PC-9 (cell line): Measurements from ENCODE around the gene CAMTA1. TPM values are rescaled to one million over a fixed set of nuclear protein-coding genes. Genes with fewer than 3 reads are reported as not detected.

ENCODE experiments used
- BruUV-seq: library from RNA; stranded (reverse); fragments of 400-500 nt; replicated peaks from 2 replicates; lab custom pipeline; 2021; lab: Mats Ljungman, UMichigan
- CTCF ChIA-PET: fragments of 300-600 bp; sonication (Branson Sonifier 250); formaldehyde crosslinking; loops from one replicate; lab custom pipeline; 2022; ENCODE audit warnings: antibody characterized with exemption; lab: Charles Lee
- POLR2A ChIA-PET: fragments of 300-600 bp; sonication (Branson Sonifier 250); formaldehyde crosslinking; loops from one replicate; lab custom pipeline; 2022; ENCODE audit warnings: antibody characterized with exemption; ENCODE audit not compliant: unreplicated experiment; lab: Charles Lee
- DNase-seq, 2 experiments: peaks; one replicate each; pipeline versions ENCODE4 v3.0.0 to v3.0.0-alpha.2; 2015 to 2022; ENCODE audit warnings: mixed read lengths in 1 of 2
- H2AFZ ChIP-seq: fragments of 200-600 bp; sonication (generic); 2 replicates; pipeline ENCODE4 v1.8.1; 2017; ENCODE audit warnings: antibody characterized with exemption
- H3F3A ChIP-seq: fragments of 200-600 bp; sonication (generic); 2 replicates; pipeline ENCODE4 v1.8.1; 2017; ENCODE audit warnings: antibody characterized with exemption, mild to moderate bottlenecking, low read depth; ENCODE audit not compliant: insufficient read depth
- H3K27ac ChIP-seq: fragments of 200-600 bp; sonication (generic); 2 replicates; pipeline ENCODE4 v1.6.1; 2016; ENCODE audit warnings: mixed run types
- H3K27me3 ChIP-seq: fragments of 200-600 bp; sonication (generic); 2 replicates; pipeline ENCODE4 v1.6.1; 2016; ENCODE audit warnings: low read depth, mixed run types; ENCODE audit not compliant: insufficient read depth
- H3K36me3 ChIP-seq: fragments of 200-600 bp; sonication (generic); 2 replicates; pipeline ENCODE4 v1.6.1; 2016; ENCODE audit warnings: low read depth, mixed run types
- H3K4me1 ChIP-seq: fragments of 200-600 bp; sonication (generic); replicated peaks from 2 replicates; pipeline ENCODE4 v1.6.1; 2016; ENCODE audit warnings: mixed run types; ENCODE audit not compliant: insufficient read depth
- H3K4me2 ChIP-seq: fragments of 200-600 bp; sonication (generic); 2 replicates; pipeline ENCODE4 v1.6.1; 2017; ENCODE audit warnings: mixed run types
- H3K4me3 ChIP-seq: fragments of 200-600 bp; sonication (generic); 2 replicates; pipeline ENCODE4 v1.6.1; 2016; ENCODE audit warnings: mixed run types
- H3K79me2 ChIP-seq: fragments of 200-600 bp; sonication (generic); 2 replicates; pipeline ENCODE4 v1.6.1; 2017; ENCODE audit warnings: low read depth, mixed run types
- H3K9me2 ChIP-seq: fragments of 200-600 bp; sonication (generic); 2 replicates; pipeline ENCODE4 v1.8.1; 2017; ENCODE audit warnings: mild to moderate bottlenecking; ENCODE audit not compliant: insufficient read depth
- H3K9me3 ChIP-seq: fragments of 200-600 bp; sonication (generic); 2 replicates; pipeline ENCODE4 v1.8.1; 2016; ENCODE audit warnings: low read depth; ENCODE audit not compliant: insufficient read depth
- H4K20me1 ChIP-seq: fragments of 200-600 bp; sonication (generic); 2 replicates; pipeline ENCODE4 v1.8.1; 2017; ENCODE audit not compliant: insufficient read depth
- EZH2 ChIP-seq: fragments of 200-600 bp; sonication (generic); IDR thresholded peaks from 2 replicates; pipeline ENCODE4 v1.8.0; 2017; ENCODE audit warnings: antibody characterized with exemption, low read depth
- intact Hi-C: fragments of 100-400 bp; cut with micrococcal nuclease; formaldehyde crosslinking; loops from one replicate; pipeline ENCODE4 v1.10.0; 2022; ENCODE audit not compliant: unreplicated experiment
- total RNA-seq: library from RNA; stranded (reverse); gene quantifications from 2 replicates; pipeline ENCODE4 v1.2.3, GENCODE V29; 2021
- TF ChIP-seq, protein P1 (sequence below): fragments of 200-600 bp; sonication (generic); conservative IDR thresholded peaks from 2 replicates; pipeline ENCODE4 v1.6.1; 2017; ENCODE audit warnings: mixed run types, antibody characterized with exemption, mild to moderate bottlenecking, moderate library complexity

CAMTA1 gene
- total RNA-seq, 1 experiment from 2014 or later, result 72.3 TPM

GRCh38 chr1:7045897-7046296, 260.6 kb downstream of the CAMTA1 start:
- Histone ChIP-seq H3F3A (no peaks in the 10 kb centered on the region), H3K4me2 (no peak overlapping the region), H3K9me3 (no peaks in the 10 kb centered on the region), H3K4me1 (no peaks in the 10 kb centered on the region), H3K27ac (no peak overlapping the region), H3K27me3 (peaks cover 47% of the 10 kb centered on the region), H3K36me3 (no peaks in the 10 kb centered on the region), H3K9me2 (no peaks in the 10 kb centered on the region), H2AFZ (no peak overlapping the region), H4K20me1 (no peaks in the 10 kb centered on the region; the same call in 1 of the 2 replicates), H3K79me2 (no peaks in the 10 kb centered on the region), H3K4me3 (no peak overlapping the region)
- no peak for DNase-seq
- ChIA-PET POLR2A (no interaction called here), CTCF (no interaction called here)
- TF ChIP-seq EZH2, result no peak
- TF ChIP-seq, protein P1, sequence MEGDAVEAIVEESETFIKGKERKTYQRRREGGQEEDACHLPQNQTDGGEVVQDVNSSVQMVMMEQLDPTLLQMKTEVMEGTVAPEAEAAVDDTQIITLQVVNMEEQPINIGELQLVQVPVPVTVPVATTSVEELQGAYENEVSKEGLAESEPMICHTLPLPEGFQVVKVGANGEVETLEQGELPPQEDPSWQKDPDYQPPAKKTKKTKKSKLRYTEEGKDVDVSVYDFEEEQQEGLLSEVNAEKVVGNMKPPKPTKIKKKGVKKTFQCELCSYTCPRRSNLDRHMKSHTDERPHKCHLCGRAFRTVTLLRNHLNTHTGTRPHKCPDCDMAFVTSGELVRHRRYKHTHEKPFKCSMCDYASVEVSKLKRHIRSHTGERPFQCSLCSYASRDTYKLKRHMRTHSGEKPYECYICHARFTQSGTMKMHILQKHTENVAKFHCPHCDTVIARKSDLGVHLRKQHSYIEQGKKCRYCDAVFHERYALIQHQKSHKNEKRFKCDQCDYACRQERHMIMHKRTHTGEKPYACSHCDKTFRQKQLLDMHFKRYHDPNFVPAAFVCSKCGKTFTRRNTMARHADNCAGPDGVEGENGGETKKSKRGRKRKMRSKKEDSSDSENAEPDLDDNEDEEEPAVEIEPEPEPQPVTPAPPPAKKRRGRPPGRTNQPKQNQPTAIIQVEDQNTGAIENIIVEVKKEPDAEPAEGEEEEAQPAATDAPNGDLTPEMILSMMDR, result no peak
- no TSS peak for BruUV-seq
- intact Hi-C loops, result loop anchor here (10.0 kb wide), 1 partner anchor 251 kb away; no protein-coding TSS in a partner anchor

GRCh38 chr1:7046314-7046713, 261.1 kb downstream of the CAMTA1 start:
- Histone ChIP-seq H3K79me2 (no peaks in the 10 kb centered on the region), H3K27ac (no peak overlapping the region), H3K4me2 (no peak overlapping the region), H3K9me3 (no peaks in the 10 kb centered on the region), H4K20me1 (no peaks in the 10 kb centered on the region; the same call in 1 of the 2 replicates), H3K4me1 (no peaks in the 10 kb centered on the region), H3K36me3 (no peaks in the 10 kb centered on the region), H3K4me3 (no peak overlapping the region), H2AFZ (no peak overlapping the region), H3K27me3 (peaks cover 48% of the 10 kb centered on the region), H3K9me2 (no peaks in the 10 kb centered on the region), H3F3A (no peaks in the 10 kb centered on the region)
- intact Hi-C loops, result loop anchor here (10.0 kb wide), 1 partner anchor 252 kb away; no protein-coding TSS in a partner anchor
- no peak for TF ChIP-seq EZH2
- TF ChIP-seq, protein P1, result no peak
- no TSS peak for BruUV-seq
- CTCF ChIA-PET, result no interaction called here
- POLR2A ChIA-PET, result no interaction called here
- DNase-seq, result peak in 1 of 2 experiments; percentile 11

- intact Hi-C loops, result loop anchor here (10.0 kb wide), 1 partner anchor 252 kb away; no protein-coding TSS in a partner anchor
- CTCF ChIA-PET, result no interaction called here
- Histone ChIP-seq H3K36me3 (no peaks in the 10 kb centered on the region), H3K4me2 (no peak overlapping the region), H3K27me3 (peaks cover 46% of the 10 kb centered on the region), H4K20me1 (no peaks in the 10 kb centered on the region; the same call in 1 of the 2 replicates), H3K4me3 (no peak overlapping the region), H3K9me3 (no peaks in the 10 kb centered on the region), H3K4me1 (no peaks in the 10 kb centered on the region), H3F3A (no peaks in the 10 kb centered on the region), H3K9me2 (no peaks in the 10 kb centered on the region), H3K79me2 (no peaks in the 10 kb centered on the region), H2AFZ (no peak overlapping the region), H3K27ac (no peak overlapping the region)
- TF ChIP-seq EZH2, result no peak
- BruUV-seq, result no TSS peak
- POLR2A ChIA-PET, result no interaction called here
- DNase-seq, result no peak
Observed at GRCh38 chr1:7046891-7047290, 261.6 kb downstream of the CAMTA1 start.

DNA sequence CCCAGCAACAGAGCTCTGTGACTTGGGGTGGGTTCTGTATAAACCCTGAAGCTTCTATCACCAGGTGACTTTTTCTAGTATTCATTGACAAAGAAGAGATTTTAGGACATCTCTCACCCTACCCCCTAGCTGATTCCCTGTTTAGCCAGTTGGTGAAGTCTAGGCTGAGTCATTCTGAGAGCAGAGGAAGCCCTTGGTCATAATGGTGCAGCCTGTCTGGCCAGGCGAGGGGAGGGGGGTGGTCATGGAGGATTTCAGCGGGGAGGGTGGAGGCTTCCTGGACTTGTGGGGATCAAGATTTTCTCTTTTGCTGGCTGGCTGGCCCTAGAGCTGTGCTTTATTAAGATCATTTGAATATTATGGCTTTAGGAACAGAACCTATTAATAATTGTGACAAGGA, 262.6 kb downstream of the CAMTA1 start:
- no peaks in the 10 kb centered on the region for H3K9me2 ChIP-seq
- ChIA-PET POLR2A (no interaction called here), CTCF (interaction anchor here (0.7 kb wide), 1 partner anchor 267 kb away, joined by 4 read pairs; no protein-coding TSS in a partner anchor)
- H4K20me1 ChIP-seq, result no peaks in the 10 kb centered on the region; the same call in 1 of the 2 replicates
- no TSS peak for BruUV-seq
- no peaks in the 10 kb centered on the region for H3F3A ChIP-seq
- H3K36me3 ChIP-seq, result no peaks in the 10 kb centered on the region
- H2AFZ ChIP-seq, result no peak overlapping the region
- H3K9me3 ChIP-seq, result no peaks in the 10 kb centered on the region
- intact Hi-C loops, result loop anchor here (10.0 kb wide), 1 partner anchor 253 kb away; no protein-coding TSS in a partner anchor
- H3K4me2 ChIP-seq, result no peak overlapping the region
- no peaks in the 10 kb centered on the region for H3K79me2 ChIP-seq
- peaks cover 53% of the 10 kb centered on the region for H3K27me3 ChIP-seq
- no peaks in the 10 kb centered on the region for H3K4me1 ChIP-seq
- TF ChIP-seq, protein P1, result no peak
- TF ChIP-seq EZH2, result no peak
- DNase-seq, result no peak
- H3K4me3 ChIP-seq, result no peak overlapping the region
- no peak overlapping the region for H3K27ac ChIP-seq
